ENCODE data around the gene CSTPP1.
A peak's percentile ranks its signal among the peaks of the same experiment; 100 is the strongest.

CSTPP1 gene

GRCh38 chr11:47166368-47166767 is 229.8 kb downstream of the CSTPP1 start:
- no peak for DNase-seq

GRCh38 chr11:47171061-47171838 is 234.7 kb downstream of the CSTPP1 start:
- DNase-seq: no peak

- no peak for DNase-seq
These were observed 235.3 kb downstream of the CSTPP1 start for GRCh38 chr11:47171856-47172255.

GRCh38 chr11:47172740-47173336 is 236.3 kb downstream of the CSTPP1 start:
- no peak for DNase-seq

GRCh38 chr11:47175746-47176327 is 239.3 kb downstream of the CSTPP1 start:
- no peak for DNase-seq

- peak; percentile 93 for DNase-seq
These were observed 240.0 kb downstream of the CSTPP1 start, which contains the start of gene ARFGAP2 for GRCh38 chr11:47176328-47177228. Gene ARFGAP2 (minus strand): TSS chr11:47176879. CDS start chr11:47176853, 26 bp downstream.

- DNase-seq: peak; percentile 54
These were observed 240.8 kb downstream of the CSTPP1 start for GRCh38 chr11:47177229-47177845.

GRCh38 chr11:47177846-47178245 is 241.3 kb downstream of the CSTPP1 start:
- no peak for DNase-seq

- no peak for DNase-seq
These were observed 241.8 kb downstream of the CSTPP1 start for GRCh38 chr11:47178316-47178715.

- DNase-seq: no peak
These were observed 242.4 kb downstream of the CSTPP1 start for GRCh38 chr11:47178737-47179654.

GRCh38 chr11:47179655-47179991 is 243.1 kb downstream of the CSTPP1 start:
- no peak for DNase-seq

- DNase-seq: no peak
These were observed 243.6 kb downstream of the CSTPP1 start for GRCh38 chr11:47180006-47180787.

- DNase-seq: no peak
These were observed 244.7 kb downstream of the CSTPP1 start for GRCh38 chr11:47181271-47181670.

- no peak for DNase-seq
These were observed 245.8 kb downstream of the CSTPP1 start for GRCh38 chr11:47182380-47182779.

- no peak for DNase-seq
These were observed 246.7 kb downstream of the CSTPP1 start for GRCh38 chr11:47183031-47183856.

GRCh38 chr11:47183969-47184368 is 247.4 kb downstream of the CSTPP1 start:
- no peak for DNase-seq

GRCh38 chr11:47184711-47185304 is 248.2 kb downstream of the CSTPP1 start:
- DNase-seq: no peak

- no peak for DNase-seq
These were observed 248.9 kb downstream of the CSTPP1 start for GRCh38 chr11:47185305-47186075.
